SK-N-MC (cell line): Measurements from ENCODE around the gene RCN1.

ENCODE experiments used
- EZH2 ChIP-seq: fragments of 200-600 bp; sonication (generic); IDR thresholded peaks from one replicate; pipeline ENCODE4 v1.6.1; 2017; ENCODE audit warnings: antibody characterized with exemption
- POLR2AphosphoS5 ChIP-seq: IDR thresholded peaks from 2 replicates; pipeline ENCODE4 v1.6.1; 2012; ENCODE audit warnings: mild to moderate bottlenecking, low read depth, low read length, borderline replicate concordance

- no peak for TF ChIP-seq POLR2AphosphoS5
- TF ChIP-seq EZH2: no peak
Observed at GRCh38 chr11:32151027-32151426, 60.2 kb downstream of the RCN1 start.
